HEK293 (cell line): ENCODE measurements around the gene FBXO36.
A peak's percentile ranks its signal among the peaks of the same experiment; 100 is the strongest.

Experiments used
- CTCF ChIA-PET: fragments of 350-600 bp; formaldehyde crosslinking; extraction: SDS; loops from one replicate; lab custom pipeline; 2021; ENCODE audit warnings: antibody characterized with exemption; lab: Yijun Ruan, JAX
- POLR2A ChIA-PET: fragments of 300-600 bp; formaldehyde crosslinking; extraction: SDS; loops from one replicate; lab custom pipeline; 2020; ENCODE audit warnings: antibody characterized with exemption, inconsistent platforms; lab: Yijun Ruan, JAX
- H3K27ac ChIP-seq: fragments of 200-500 bp; sonication (Bioruptor generic); 2 replicates; pipeline ENCODE4 v1.5.1; 2014; ENCODE audit warnings: low read depth, low read length, control low read depth, inconsistent platforms; ENCODE audit errors: extremely low read depth
- H3K36me3 ChIP-seq, 2 experiments: fragments of 200-500 bp in 1 of 2; sonication (Bioruptor generic) in 1 of 2; 1 replicate in 1 of 2; 2 replicates in 1 of 2; pipeline ENCODE4 v1.5.1; 2014 to 2017; ENCODE audit warnings: inconsistent platforms in 2 of 2, low read length in 2 of 2; ENCODE audit not compliant: control insufficient read depth in 2 of 2, insufficient read depth in 1 of 2
- H3K4me1 ChIP-seq: fragments of 200-500 bp; sonication (Bioruptor generic); 2 replicates; pipeline ENCODE4 v1.5.1; 2014; ENCODE audit warnings: mild to moderate bottlenecking, low read length, inconsistent platforms; ENCODE audit not compliant: control insufficient read depth, insufficient read depth
- H3K4me3 ChIP-seq: 2 replicates; pipeline ENCODE4 v1.5.1; 2011; ENCODE audit warnings: low read depth, mild to moderate bottlenecking, control low read depth, low read length, moderate library complexity
- H3K9me3 ChIP-seq: fragments of 200-500 bp; sonication (Bioruptor generic); 2 replicates; pipeline ENCODE4 v1.5.1; 2014; ENCODE audit warnings: low read depth, low read length, inconsistent platforms; ENCODE audit not compliant: control insufficient read depth, insufficient read depth
- BCL6B ChIP-seq: fragments of 450-650 bp; formaldehyde crosslinking; IDR thresholded peaks from 2 replicates; pipeline ENCODE4 v1.5.1; 2017; ENCODE audit warnings: missing biosample characterization, missing genetic modification characterization
- CTCF ChIP-seq: fragments of 450-650 bp; formaldehyde crosslinking; IDR thresholded peaks from 2 replicates; pipeline ENCODE4 v1.5.1; 2016; ENCODE audit warnings: missing biosample characterization, missing genetic modification characterization
- EGR2 ChIP-seq: fragments of 450-650 bp; formaldehyde crosslinking; IDR thresholded peaks from 2 replicates; pipeline ENCODE4 v1.5.1; 2016; ENCODE audit warnings: low read depth, missing biosample characterization, missing genetic modification characterization
- GLI2 ChIP-seq: fragments of 450-650 bp; formaldehyde crosslinking; IDR thresholded peaks from 2 replicates; pipeline ENCODE4; 2017; ENCODE audit warnings: missing biosample characterization, missing genetic modification characterization, low read depth, borderline replicate concordance
- KLF9 ChIP-seq: fragments of 450-650 bp; formaldehyde crosslinking; IDR thresholded peaks from 2 replicates; pipeline ENCODE4 v1.5.1; 2016; ENCODE audit warnings: missing biosample characterization, missing genetic modification characterization, low read depth
- PRDM6 ChIP-seq: fragments of 450-650 bp; formaldehyde crosslinking; IDR thresholded peaks from 2 replicates; pipeline ENCODE4 v1.5.1; 2017; ENCODE audit warnings: missing biosample characterization, missing genetic modification characterization
- SCRT2 ChIP-seq: fragments of 450-650 bp; formaldehyde crosslinking; IDR thresholded peaks from 2 replicates; pipeline ENCODE4 v1.5.1; 2016; ENCODE audit warnings: missing biosample characterization, missing genetic modification characterization
- TCF7L2 ChIP-seq: IDR thresholded peaks from 2 replicates; pipeline ENCODE4 v1.6.1; 2011; ENCODE audit warnings: low read depth, mild to moderate bottlenecking, inconsistent platforms, low read length, moderate library complexity, borderline replicate concordance
- TSHZ1 ChIP-seq: fragments of 450-650 bp; formaldehyde crosslinking; IDR thresholded peaks from 2 replicates; pipeline ENCODE4 v1.5.1; 2016; ENCODE audit warnings: missing biosample characterization, missing genetic modification characterization, borderline replicate concordance
- ZFP69B ChIP-seq: fragments of 450-650 bp; formaldehyde crosslinking; IDR thresholded peaks from 2 replicates; pipeline ENCODE4 v1.5.1; 2016; ENCODE audit warnings: missing biosample characterization, missing genetic modification characterization
- ZIC2 ChIP-seq: fragments of 450-650 bp; formaldehyde crosslinking; IDR thresholded peaks from 2 replicates; pipeline ENCODE4 v1.5.1; 2016; ENCODE audit warnings: missing biosample characterization, missing genetic modification characterization
- ZNF274 ChIP-seq, 2 experiments: fragments of 200-500 bp in 1 of 2; fragments of 450-650 bp in 1 of 2; sonication (Bioruptor generic) in 1 of 2; formaldehyde crosslinking in 1 of 2; IDR thresholded peaks; 2 replicates each; pipeline versions ENCODE4 v1.5.1 to v1.6.1; 2014 to 2016; ENCODE audit warnings: borderline replicate concordance in 1 of 2, inconsistent platforms in 1 of 2, low read length in 1 of 2, missing biosample characterization in 1 of 2, missing genetic modification characterization in 1 of 2
- ZNF391 ChIP-seq: fragments of 450-650 bp; formaldehyde crosslinking; IDR thresholded peaks from 2 replicates; pipeline ENCODE4 v1.5.1; 2016; ENCODE audit warnings: low read depth, missing biosample characterization, missing genetic modification characterization, borderline replicate concordance
- ZNF514 ChIP-seq: fragments of 450-650 bp; formaldehyde crosslinking; IDR thresholded peaks from 2 replicates; pipeline ENCODE4 v1.5.1; 2016; ENCODE audit warnings: missing biosample characterization, missing genetic modification characterization
- ZNF521 ChIP-seq: fragments of 450-650 bp; formaldehyde crosslinking; IDR thresholded peaks from 2 replicates; pipeline ENCODE4 v1.5.1; 2017; ENCODE audit warnings: missing biosample characterization, mild to moderate bottlenecking, missing genetic modification characterization
- ZNF600 ChIP-seq: fragments of 450-650 bp; formaldehyde crosslinking; IDR thresholded peaks from 2 replicates; pipeline ENCODE4 v1.5.1; 2016; ENCODE audit warnings: missing biosample characterization, missing genetic modification characterization
- ZNF624 ChIP-seq: fragments of 450-650 bp; formaldehyde crosslinking; IDR thresholded peaks from 2 replicates; pipeline ENCODE4 v1.5.1; 2017; ENCODE audit warnings: missing biosample characterization, missing genetic modification characterization
- ZNF629 ChIP-seq: fragments of 450-650 bp; formaldehyde crosslinking; IDR thresholded peaks from 2 replicates; pipeline ENCODE4 v1.5.1; 2017; ENCODE audit warnings: missing biosample characterization, missing genetic modification characterization
- ZNF639 ChIP-seq: fragments of 450-650 bp; formaldehyde crosslinking; IDR thresholded peaks from 2 replicates; pipeline ENCODE4 v1.5.1; 2016; ENCODE audit warnings: missing biosample characterization, missing genetic modification characterization
- ZNF670 ChIP-seq: fragments of 450-650 bp; formaldehyde crosslinking; IDR thresholded peaks from 2 replicates; pipeline ENCODE4 v1.5.1; 2016; ENCODE audit warnings: missing biosample characterization, missing genetic modification characterization, low read depth
- ZSCAN16 ChIP-seq: fragments of 450-650 bp; formaldehyde crosslinking; IDR thresholded peaks from 2 replicates; pipeline ENCODE4 v1.5.1; 2016; ENCODE audit warnings: missing biosample characterization, missing genetic modification characterization

The FBXO36 gene

GRCh38 chr2:229910147-229910831 is 12.0 kb upstream of the FBXO36 start:
- POLR2A ChIA-PET, result interaction anchor here (0.6 kb wide), 1 partner anchor 11 kb away, joined by 3 read pairs; the partner anchor contains the start of gene TRIP12
- no peak overlapping the region for H3K4me3 ChIP-seq
- no peak overlapping the region for H3K27ac ChIP-seq
- CTCF ChIA-PET, result interaction anchor here (1.0 to 2.1 kb wide), 6 partner anchors 8 to 129 kb away, joined by 3 to 20 read pairs (median 4); no protein-coding TSS in a partner anchor
- H3K4me1 ChIP-seq, result peaks cover 23% of the 10 kb centered on the region
- H3K36me3 ChIP-seq, result peaks cover 11 to 15% of the 10 kb centered on the region in 2 experiments
- no peak for TF ChIP-seq CTCF
- TF ChIP-seq GLI2 (tag by site-specific recombination), result no peak
- TF ChIP-seq KLF9 (tag by site-specific recombination), result no peak
- TF ChIP-seq ZNF600 (tag by site-specific recombination), result no peak
- no peak for TF ChIP-seq ZNF624
- TF ChIP-seq ZNF521 (tag by site-specific recombination), result no peak
- TF ChIP-seq ZNF639 (tag by site-specific recombination), result no peak
- TF ChIP-seq ZNF629 (tag by site-specific recombination), result no peak
- no peak for TF ChIP-seq EGR2
- TF ChIP-seq ZNF391 (tag by site-specific recombination), result no peak
- no peak for TF ChIP-seq ZIC2 (tag by site-specific recombination)
- no peak for TF ChIP-seq ZSCAN16
- TF ChIP-seq ZNF514 (tag by site-specific recombination), result no peak
- TF ChIP-seq ZFP69B, result no peak
- no peaks in the 10 kb centered on the region for H3K9me3 ChIP-seq

GRCh38 chr2:229910832-229911412 is 11.4 kb upstream of the FBXO36 start:
- ChIA-PET POLR2A (interaction anchor here (0.8 to 2.1 kb wide), 2 partner anchors 11 to 110 kb away, joined by 3 to 17 read pairs; partner anchors contain the start of genes FBXO36 and TRIP12), CTCF (interaction anchor here (0.6 to 2.1 kb wide), 8 partner anchors 9 to 158 kb away, joined by 3 to 20 read pairs (median 4); partner anchors contain the start of gene SLC16A14)
- Histone ChIP-seq H3K27ac (no peak overlapping the region), H3K36me3 (peaks cover 14 to 15% of the 10 kb centered on the region in 2 experiments), H3K4me1 (peaks cover 23% of the 10 kb centered on the region), H3K4me3 (no peak overlapping the region), H3K9me3 (no peaks in the 10 kb centered on the region)
- TF ChIP-seq BCL6B (tag by site-specific recombination), result no peak
- no peak for TF ChIP-seq PRDM6 (tag by site-specific recombination)
- TF ChIP-seq TSHZ1, result no peak
- TF ChIP-seq ZNF670, result no peak
- TF ChIP-seq ZNF274 (IDR thresholded peaks at IDR 0.05; ENCODE audit: low read length), result no peak
- no peak for TF ChIP-seq ZNF274 (tag by site-specific recombination; IDR thresholded peaks at IDR 0.05; ENCODE audit: borderline replicate concordance)
- peak; percentile 70 for TF ChIP-seq SCRT2 (tag by site-specific recombination)
- no peak for TF ChIP-seq TCF7L2
